HepG2 (cell line): Measurements from ENCODE around the gene ST6GALNAC2.

Experiments used
- BHLHE40 ChIP-seq: IDR thresholded peaks from 2 replicates; pipeline ENCODE4 v1.6.1; 2011; ENCODE audit warnings: low read length, improper control_type of control experiment
- ERF ChIP-seq: IDR thresholded peaks from 2 replicates; pipeline ENCODE4 v1.6.1; 2018; ENCODE audit warnings: missing biosample characterization, missing genetic modification reagents
- JUN ChIP-seq: sonication (generic); formaldehyde crosslinking; IDR thresholded peaks from 2 replicates; pipeline ENCODE4 v1.4.0; 2020; ENCODE audit warnings: mild to moderate bottlenecking, missing genetic modification reagents
- RAD21 ChIP-seq: fragments of 450-650 bp; formaldehyde crosslinking; IDR thresholded peaks from 2 replicates; pipeline ENCODE4 v1.5.0; 2020; ENCODE audit warnings: mild to moderate bottlenecking
- SNAPC5 ChIP-seq: sonication (generic); formaldehyde crosslinking; IDR thresholded peaks from 2 replicates; pipeline ENCODE4 v1.8.1; 2023; ENCODE audit warnings: mild to moderate bottlenecking, missing genetic modification reagents, borderline replicate concordance
- SUZ12 ChIP-seq: fragments of 150-350 bp; IDR thresholded peaks from 2 replicates; pipeline ENCODE4 v1.6.1; 2014; ENCODE audit warnings: low read depth, low read length
- ZMYM2 ChIP-seq: sonication (generic); formaldehyde crosslinking; IDR thresholded peaks from 2 replicates; pipeline ENCODE4 v1.8.0; 2022; ENCODE audit warnings: mild to moderate bottlenecking, missing genetic modification reagents
- ZNF121 ChIP-seq: sonication (generic); formaldehyde crosslinking; IDR thresholded peaks from 2 replicates; pipeline ENCODE4 v1.5.0; 2020; ENCODE audit warnings: mild to moderate bottlenecking, missing genetic modification reagents

- no peak for TF ChIP-seq RAD21 (CRISPR knock-in tag)
- TF ChIP-seq JUN (CRISPR knock-in tag): no peak
- TF ChIP-seq ZNF121 (CRISPR knock-in tag): no peak
- TF ChIP-seq ERF (CRISPR knock-in tag): no peak
- TF ChIP-seq BHLHE40: no peak
- TF ChIP-seq ZMYM2: no peak
- TF ChIP-seq SNAPC5 (CRISPR knock-in tag): no peak
- no peak for TF ChIP-seq SUZ12
Observed at GRCh38 chr17:76536511-76537287, 49.0 kb downstream of the ST6GALNAC2 start.
